HCT116 (cell line): ENCODE results near the gene FOXK1. TPM values are rescaled to one million over a fixed set of nuclear protein-coding genes. Genes with fewer than 3 reads are reported as not detected.

Source experiments
- ATAC-seq: fragments of 200-7000 bp; cut with Tn5 transposase; 2 replicates; pipeline ENCODE4 v1.9.1; 2020; ENCODE audit warnings: mild to moderate bottlenecking, moderate library complexity
- BruUV-seq: library from RNA; stranded (reverse); fragments of 400-500 nt; replicated peaks from 2 replicates; lab custom pipeline; 2021; lab: Mats Ljungman, UMichigan
- CTCF ChIA-PET: fragments of 300-600 bp; sonication (Branson Sonifier 250); formaldehyde crosslinking; loops from one replicate; lab custom pipeline; 2021; ENCODE audit warnings: antibody characterized with exemption; lab: Charles Lee
- POLR2A ChIA-PET: fragments of 300-600, 350-600 bp; sonication (Branson Sonifier 250); formaldehyde crosslinking; loops from one replicate; lab custom pipeline; 2021; ENCODE audit warnings: antibody characterized with exemption; lab: Charles Lee
- RAD21 ChIA-PET, 2 experiments: fragments of 300-600 bp; sonication (Branson Sonifier 250); formaldehyde crosslinking; loops; one replicate each; lab custom pipeline; 2023; ENCODE audit warnings: low total read pairs in 2 of 2; ENCODE audit not compliant: uncharacterized antibody in 2 of 2, unreplicated experiment in 2 of 2, low non-redundant PET in 1 of 2; lab: Charles Lee
- DNase-seq: peaks from one replicate; pipeline ENCODE4 v3.0.0-alpha.2; 2010; ENCODE audit warnings: low read depth, low spot score
- H2AFZ ChIP-seq: fragments of 200-600 bp; shearing (Covaris generic), sonication (generic); 2 replicates; pipeline ENCODE4 v1.6.1; 2017; ENCODE audit warnings: low read depth, mixed run types, mixed read lengths, antibody characterized with exemption, low read length; ENCODE audit not compliant: poor library complexity, severe bottlenecking
- H3K27ac ChIP-seq: 2 replicates; pipeline ENCODE4 v1.5.1; 2012; ENCODE audit warnings: low read depth, low read length
- H3K27me3 ChIP-seq: fragments of 200-600 bp; sonication (generic); 2 replicates; pipeline ENCODE4 v1.6.1; 2016; ENCODE audit warnings: mixed run types, low read length, mixed read lengths; ENCODE audit not compliant: insufficient read depth
- H3K36me3 ChIP-seq, 2 experiments: fragments of 200-500 bp in 1 of 2; fragments of 200-600 bp in 1 of 2; sonication (Bioruptor generic) in 1 of 2; sonication (generic) in 1 of 2; 2 replicates each; pipeline versions ENCODE4 v1.5.1 to v1.6.1; 2014 to 2016; ENCODE audit warnings: low read length in 2 of 2, inconsistent platforms in 1 of 2, mixed read lengths in 1 of 2, mixed run types in 1 of 2; ENCODE audit not compliant: insufficient read depth in 2 of 2, control insufficient read depth in 1 of 2
- H3K4me1 ChIP-seq, 2 experiments: fragments of 200-600 bp in 1 of 2; sonication (generic) in 1 of 2; 2 replicates each; pipeline versions ENCODE4 v1.5.1 to v1.6.1; 2012 to 2017; ENCODE audit warnings: low read length in 2 of 2, inconsistent platforms in 1 of 2, mild to moderate bottlenecking in 1 of 2, mixed read lengths in 1 of 2, mixed run types in 1 of 2, moderate library complexity in 1 of 2; ENCODE audit not compliant: insufficient read depth in 2 of 2, control insufficient read depth in 1 of 2
- H3K4me2 ChIP-seq: fragments of 200-600 bp; sonication (generic); 2 replicates; pipeline ENCODE4 v1.6.1; 2017; ENCODE audit warnings: mixed run types, low read length, mixed read lengths
- H3K4me3 ChIP-seq, 2 experiments: fragments of 200-600 bp in 1 of 2; sonication (generic) in 1 of 2; replicated peaks in 1 of 2; 2 replicates each; pipeline ENCODE4 v1.5.1; 2011 to 2016; ENCODE audit warnings: low read length in 2 of 2, control low read depth in 1 of 2, low read depth in 1 of 2, mild to moderate bottlenecking in 1 of 2, mixed read lengths in 1 of 2, mixed run types in 1 of 2
- H3K79me2 ChIP-seq: fragments of 200-600 bp; sonication (generic); 2 replicates; pipeline ENCODE4 v1.6.1; 2017; ENCODE audit warnings: mild to moderate bottlenecking, mixed run types, low read length, moderate library complexity, mixed read lengths; ENCODE audit not compliant: insufficient read depth
- H3K9ac ChIP-seq: fragments of 200-600 bp; sonication (generic); 2 replicates; pipeline ENCODE4 v1.6.1; 2016; ENCODE audit warnings: low read length, mixed read lengths
- H3K9me2 ChIP-seq: fragments of 200-600 bp; sonication (generic), shearing (Covaris generic); 2 replicates; pipeline ENCODE4 v1.6.1; 2017; ENCODE audit warnings: mixed run types, mild to moderate bottlenecking, moderate library complexity; ENCODE audit not compliant: insufficient read depth
- H3K9me3 ChIP-seq, 2 experiments: fragments of 200-500 bp in 1 of 2; fragments of 200-600 bp in 1 of 2; sonication (Bioruptor generic) in 1 of 2; sonication (generic) in 1 of 2; 2 replicates each; pipeline ENCODE4 v1.6.1; 2014 to 2017; ENCODE audit warnings: low read length in 2 of 2, mixed read lengths in 2 of 2, inconsistent platforms in 1 of 2, low read depth in 1 of 2, mild to moderate bottlenecking in 1 of 2, mixed run types in 1 of 2, moderate library complexity in 1 of 2; ENCODE audit not compliant: control insufficient read depth in 1 of 2, insufficient read depth in 1 of 2
- H4K20me1 ChIP-seq: fragments of 200-600 bp; sonication (generic), shearing (Covaris generic); 2 replicates; pipeline ENCODE4 v1.6.1; 2017; ENCODE audit warnings: mixed run types, mild to moderate bottlenecking, moderate library complexity; ENCODE audit not compliant: insufficient read depth
- CBX3 ChIP-seq: IDR thresholded peaks from 2 replicates; pipeline ENCODE4 v1.6.1; 2012; ENCODE audit warnings: low read depth
- CEBPB ChIP-seq: IDR thresholded peaks from 2 replicates; pipeline ENCODE4 v1.6.1; 2012; ENCODE audit warnings: low read depth
- CTCF ChIP-seq, 3 experiments: fragments of 200-600 bp in 1 of 3; sonication (generic) in 1 of 3; IDR thresholded peaks in 2 of 3; conservative IDR thresholded peaks in 1 of 3; 2 replicates each; pipeline ENCODE4 v1.5.1; 2012 to 2017; ENCODE audit warnings: low read depth in 2 of 3, low read length in 2 of 3, antibody characterized with exemption in 1 of 3, borderline replicate concordance in 1 of 3, control low read depth in 1 of 3, mild to moderate bottlenecking in 1 of 3, mixed read lengths in 1 of 3, mixed run types in 1 of 3, moderate library complexity in 1 of 3; ENCODE audit not compliant: insufficient read depth in 1 of 3
- EGR1 ChIP-seq: IDR thresholded peaks from 2 replicates; pipeline ENCODE4 v1.6.1; 2012; ENCODE audit warnings: low read depth
- ELF1 ChIP-seq: IDR thresholded peaks from 2 replicates; pipeline ENCODE4 v1.6.1; 2012; ENCODE audit warnings: low read depth, borderline replicate concordance
- EZH2 ChIP-seq: fragments of 200-600 bp; sonication (generic); IDR thresholded peaks from 2 replicates; pipeline ENCODE4 v1.6.1; 2017; ENCODE audit warnings: antibody characterized with exemption, mixed run types
- EZH2phosphoT487 ChIP-seq: fragments of 200-600 bp; IDR thresholded peaks from 2 replicates; pipeline ENCODE4 v1.6.1; 2018; ENCODE audit warnings: antibody characterized with exemption, borderline replicate concordance
- FOSL1 ChIP-seq: IDR thresholded peaks from 2 replicates; pipeline ENCODE4 v1.6.1; 2012; ENCODE audit warnings: low read depth
- JUND ChIP-seq: IDR thresholded peaks from 2 replicates; pipeline ENCODE4 v1.6.1; 2012
- MAX ChIP-seq: IDR thresholded peaks from 2 replicates; pipeline ENCODE4 v1.6.1; 2012
- POLR2AphosphoS5 ChIP-seq: IDR thresholded peaks from 2 replicates; pipeline ENCODE4 v1.6.1; 2011; ENCODE audit warnings: mild to moderate bottlenecking, low read depth, low read length, moderate library complexity
- RAD21 ChIP-seq: IDR thresholded peaks from 2 replicates; pipeline ENCODE4 v1.6.1; 2012; ENCODE audit warnings: low read depth, mild to moderate bottlenecking
- REST ChIP-seq: IDR thresholded peaks from 2 replicates; pipeline ENCODE4 v1.6.1; 2012; ENCODE audit warnings: low read depth
- SIN3A ChIP-seq: IDR thresholded peaks from 2 replicates; pipeline ENCODE4 v1.6.1; 2012; ENCODE audit warnings: low read depth
- TCF7L2 ChIP-seq: IDR thresholded peaks from 2 replicates; pipeline ENCODE4 v1.7.0; 2011; ENCODE audit warnings: borderline replicate concordance, inconsistent platforms; ENCODE audit not compliant: insufficient read depth, insufficient read length; ENCODE audit errors: extremely low read depth
- YY1 ChIP-seq: IDR thresholded peaks from 2 replicates; pipeline ENCODE4 v1.6.1; 2011; ENCODE audit warnings: low read length, low read depth, moderate library complexity, mild to moderate bottlenecking; ENCODE audit not compliant: insufficient replicate concordance; ENCODE audit errors: extremely low read depth
- ZBTB33 ChIP-seq: IDR thresholded peaks from 2 replicates; pipeline ENCODE4 v1.6.1; 2011; ENCODE audit warnings: mild to moderate bottlenecking, low read length, moderate library complexity; ENCODE audit not compliant: insufficient replicate concordance; ENCODE audit errors: extremely low read depth
- intact Hi-C: fragments of 100-400 bp; cut with micrococcal nuclease; formaldehyde crosslinking; loops from 2 replicates; pipeline ENCODE4 v1.10.0; 2022
- total RNA-seq: library from RNA; stranded (reverse); gene quantifications from one replicate; pipeline ENCODE4 v1.2.1, GENCODE V29; 2021; ENCODE audit not compliant: unreplicated experiment
- TF ChIP-seq, protein P1 (sequence below): IDR thresholded peaks from 2 replicates; pipeline ENCODE4 v1.6.1; 2012

The FOXK1 gene
- total RNA-seq, 1 experiment from 2014 or later = 60.5 TPM

DNA sequence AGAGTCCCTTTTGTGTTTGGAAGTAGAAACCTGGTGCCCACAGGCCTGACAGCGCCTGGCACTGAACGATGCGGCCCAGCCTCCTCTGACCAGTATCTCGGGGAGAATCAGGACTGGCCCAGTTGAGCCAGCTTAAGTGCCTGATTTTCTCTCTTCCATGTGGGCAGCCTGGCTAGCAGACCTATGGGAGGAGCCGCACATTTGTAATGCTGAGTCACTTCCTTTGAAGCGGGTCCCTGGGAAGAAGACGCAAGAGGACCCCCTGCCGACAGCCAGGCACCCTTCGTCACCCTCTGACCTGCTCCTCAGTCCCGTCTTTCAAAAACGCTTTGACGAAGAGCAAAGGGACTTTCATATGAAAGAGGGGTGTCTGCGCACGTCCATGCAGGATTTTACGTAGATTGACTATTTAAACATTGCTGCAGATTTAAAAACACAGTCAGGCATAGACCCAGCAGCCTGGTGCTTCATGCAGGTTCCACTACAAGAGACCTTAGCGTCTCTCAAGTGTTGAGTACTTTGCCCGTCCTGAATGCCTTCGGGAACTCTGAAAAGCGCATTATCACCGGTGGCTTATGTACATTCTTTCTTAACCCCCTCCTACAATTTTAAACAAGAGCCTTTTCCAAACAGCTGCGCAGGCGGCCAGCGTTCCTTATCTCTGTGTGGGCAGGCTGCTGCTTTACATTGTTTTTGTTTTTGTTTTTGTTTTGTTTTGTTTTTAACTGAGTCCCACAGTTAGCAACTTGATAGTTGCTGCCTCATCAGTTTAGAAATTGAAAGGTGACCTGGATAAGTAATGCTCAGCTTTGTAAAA lies 56.8 kb downstream of the FOXK1 start:
- ChIA-PET POLR2A (no interaction called here), RAD21 (no interaction called here), CTCF (no interaction called here)
- no peak overlapping the region for H2AFZ ChIP-seq
- peaks cover 4 to 14% of the 10 kb centered on the region in 2 experiments; a peak in 2 of 4 replicates for H3K36me3 ChIP-seq
- intact Hi-C loops = loop anchor here (5.0 kb wide), 1 partner anchor 47 kb away; no protein-coding TSS in a partner anchor
- ATAC-seq (peak; percentile 88), DNase-seq (peak; percentile 73)
- H3K27me3 ChIP-seq = no peaks in the 10 kb centered on the region
- peaks cover 32 to 62% of the 10 kb centered on the region in 2 experiments for H3K4me1 ChIP-seq
- H3K4me2 ChIP-seq = peak overlapping the region; percentile 82
- H3K9me3 ChIP-seq = no peaks in the 10 kb centered on the region
- H4K20me1 ChIP-seq = no peaks in the 10 kb centered on the region
- peak overlapping the region; percentile 12 to 37 for H3K4me3 ChIP-seq
- BruUV-seq = no TSS peak
- peaks cover 89% of the 10 kb centered on the region for H3K79me2 ChIP-seq
- H3K9me2 ChIP-seq = no peaks in the 10 kb centered on the region
- peak overlapping the region; percentile 66 for H3K9ac ChIP-seq
- H3K27ac ChIP-seq = peak overlapping the region; percentile 64
- TF ChIP-seq POLR2AphosphoS5 (peak; percentile 46; the same call in 1 of the 2 replicates), ZBTB33 (no peak), JUND (peak; percentile 70), CBX3 (0 out of 2 replicates have a peak, but pooled peaks have one; percentile 28), CTCF (IDR thresholded peaks at IDR 0.05 in 2 of 3, conservative IDR thresholded peaks at IDR 0.05 in 1 of 3; ENCODE audit: borderline replicate concordance in 1 of 3, insufficient read depth in 1 of 3, low read depth in 2 of 3, low read length in 2 of 3) (no peak), MAX (peak; percentile 67; the same call in 1 of the 2 replicates), YY1 (peak; percentile 27), ELF1 (no peak), REST (no peak), SIN3A (no peak), EGR1 (no peak), RAD21 (no peak), EZH2 (no peak), FOSL1 (peak; percentile 88), TCF7L2 (peak; percentile 87), CEBPB (no peak; the same call in 1 of the 2 replicates), EZH2phosphoT487 (no peak)
- TF ChIP-seq, protein P1, sequence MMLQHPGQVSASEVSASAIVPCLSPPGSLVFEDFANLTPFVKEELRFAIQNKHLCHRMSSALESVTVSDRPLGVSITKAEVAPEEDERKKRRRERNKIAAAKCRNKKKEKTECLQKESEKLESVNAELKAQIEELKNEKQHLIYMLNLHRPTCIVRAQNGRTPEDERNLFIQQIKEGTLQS = no peak
